ENCODE data around the gene PLEK.
A peak's percentile ranks its signal among the peaks of the same experiment; 100 is the strongest.
"Not testable (repeated sequence)": the region's sequence is repeated elsewhere in the genome, so short reads cannot be mapped to it uniquely, and the experiment has no call there.

Gene PLEK

GRCh38 chr2:68435615-68436014 lies 70.5 kb downstream of the PLEK start:
- ChIA-PET POLR2A (no interaction called here), CTCF (interaction anchor here (1.9 kb wide), 1 partner anchor 313 kb away, joined by 8 read pairs; no protein-coding TSS in a partner anchor)
- H3K4me3 ChIP-seq (ENCODE audit: low read depth, low read length): no peak overlapping the region
- DNase-seq (ENCODE audit: low read depth, low spot score): peak; percentile 37
- no peak for TF ChIP-seq CTCF (IDR thresholded peaks at IDR 0.05; ENCODE audit: insufficient read depth, low read length, missing control alignments)

GRCh38 chr2:68436270-68436669 lies 71.2 kb downstream of the PLEK start:
- DNase-seq (ENCODE audit: low read depth, low spot score): no peak
- ChIA-PET CTCF (interaction anchor here (0.9 to 1.9 kb wide), 4 partner anchors 12 to 314 kb away, joined by 3 to 8 read pairs (median 3); no protein-coding TSS in a partner anchor), POLR2A (no interaction called here)
- TF ChIP-seq CTCF (IDR thresholded peaks at IDR 0.05; ENCODE audit: insufficient read depth, low read length, missing control alignments): no peak
- no peak overlapping the region for H3K4me3 ChIP-seq (ENCODE audit: low read depth, low read length)

GRCh38 chr2:68438455-68439303 lies 73.6 kb downstream of the PLEK start:
- no peak for DNase-seq (ENCODE audit: low read depth, low spot score)
- ChIA-PET CTCF (interaction anchor here (1.0 to 7.4 kb wide), 6 partner anchors 8 to 316 kb away, joined by 3 to 113 read pairs (median 8); no protein-coding TSS in a partner anchor), POLR2A (no interaction called here)

GRCh38 chr2:68441179-68441993 lies 76.3 kb downstream of the PLEK start:
- H3K4me3 ChIP-seq (ENCODE audit: low read depth, low read length): no peak overlapping the region
- POLR2A ChIA-PET: interaction anchor here (0.5 kb wide), 1 partner anchor 246 kb away, joined by 3 read pairs; no protein-coding TSS in a partner anchor

More at GRCh38 chr2:68438455-68439303, 73.6 kb downstream of the PLEK start:
- H3K4me3 ChIP-seq (ENCODE audit: low read depth, low read length): no peak overlapping the region
- no peak for TF ChIP-seq CTCF (IDR thresholded peaks at IDR 0.05; ENCODE audit: insufficient read depth, low read length, missing control alignments)

GRCh38 chr2:68441994-68442322 lies 76.9 kb downstream of the PLEK start:
- ChIA-PET POLR2A (no interaction called here), CTCF (interaction anchor here (0.6 to 7.4 kb wide), 49 partner anchors 11 to 676 kb away, joined by 3 to 113 read pairs (median 5); partner anchors contain the start of genes C1D, CNRIP1, FBXO48 and PPP3R1)
- DNase-seq (ENCODE audit: low read depth, low spot score): no peak
- H3K4me3 ChIP-seq (ENCODE audit: low read depth, low read length): no peak overlapping the region
- TF ChIP-seq CTCF (IDR thresholded peaks at IDR 0.05; ENCODE audit: insufficient read depth, low read length, missing control alignments): no peak

More at GRCh38 chr2:68441179-68441993, 76.3 kb downstream of the PLEK start:
- CTCF ChIA-PET: interaction anchor here (0.6 to 7.4 kb wide), 52 partner anchors 10 to 675 kb away, joined by 3 to 113 read pairs (median 5); partner anchors contain the start of genes C1D, CNRIP1, FBXO48 and PPP3R1
- TF ChIP-seq CTCF (IDR thresholded peaks at IDR 0.05; ENCODE audit: insufficient read depth, low read length, missing control alignments): peak; percentile 79
- DNase-seq (ENCODE audit: low read depth, low spot score): no peak

GRCh38 chr2:68446425-68446824 lies 81.3 kb downstream of the PLEK start:
- CTCF ChIA-PET; DNase-seq (ENCODE audit: low read depth, low spot score); POLR2A ChIA-PET; H3K4me3 ChIP-seq (ENCODE audit: low read depth, low read length): not testable (repeated sequence)
